RPMI7951 (cell line): ENCODE measurements around the gene RHBDL1. TPM values are rescaled to one million over a fixed set of nuclear protein-coding genes. Genes with fewer than 3 reads are reported as not detected.
A peak's percentile ranks its signal among the peaks of the same experiment; 100 is the strongest.

ENCODE experiments used
- DNase-seq: peaks from one replicate; pipeline ENCODE4 v3.0.0-alpha.2; 2012; ENCODE audit warnings: low read depth
- total RNA-seq: library from RNA; depleted of rRNA; stranded (reverse); fragments of >200 nt; shearing (Covaris generic); gene quantifications from 2 replicates; pipeline ENCODE4 v1.2.3, GENCODE V29; 2014

The RHBDL1 gene
- total RNA-seq, 1 experiment from 2014 or later, result 0.72 TPM

- DNase-seq, result no peak
These were observed 2.6 kb upstream of the RHBDL1 start for GRCh38 chr16:672851-673250.

- no peak for DNase-seq
These were observed 2.0 kb upstream of the RHBDL1 start for GRCh38 chr16:673399-673991.

GRCh38 chr16:674214-674881 lies 1.1 kb upstream of the RHBDL1 start:
- DNase-seq, result no peak

DNA sequence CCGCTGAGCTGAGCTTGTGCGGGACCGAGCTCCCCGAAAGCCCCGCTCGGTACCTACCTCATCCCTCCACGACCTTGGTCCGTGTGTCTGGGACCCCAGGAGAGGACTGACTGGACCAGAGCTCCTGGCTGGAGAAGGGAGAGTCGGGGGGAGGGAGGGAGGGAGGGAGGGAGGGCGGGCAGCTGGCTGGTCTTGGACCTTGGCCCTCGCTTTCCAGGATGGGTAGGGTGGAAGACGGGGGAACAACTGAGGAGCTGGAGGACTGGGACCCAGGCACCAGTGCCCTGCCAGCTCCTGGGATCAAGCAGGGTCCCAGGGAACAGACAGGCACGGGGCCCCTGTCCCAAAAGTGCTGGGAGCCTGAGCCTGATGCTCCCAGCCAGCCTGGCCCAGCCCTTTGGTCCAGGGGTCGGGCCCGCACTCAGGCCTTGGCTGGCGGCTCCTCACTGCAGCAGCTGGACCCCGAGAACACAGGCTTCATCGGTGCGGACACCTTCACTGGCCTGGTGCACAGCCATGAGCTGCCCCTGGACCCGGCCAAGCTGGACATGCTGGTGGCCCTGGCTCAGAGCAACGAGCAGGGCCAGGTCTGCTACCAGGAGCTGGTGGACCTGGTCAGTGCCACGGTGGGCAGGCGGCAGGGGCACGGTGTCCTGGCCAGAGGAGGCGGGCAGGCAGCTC lies 553 bp downstream of the RHBDL1 start:
- DNase-seq, result no peak

GRCh38 chr16:676565-676902 lies 1.1 kb downstream of the RHBDL1 start:
- DNase-seq, result no peak

- DNase-seq, result no peak
These were observed 1.4 kb downstream of the RHBDL1 start for GRCh38 chr16:676913-677312.

DNA sequence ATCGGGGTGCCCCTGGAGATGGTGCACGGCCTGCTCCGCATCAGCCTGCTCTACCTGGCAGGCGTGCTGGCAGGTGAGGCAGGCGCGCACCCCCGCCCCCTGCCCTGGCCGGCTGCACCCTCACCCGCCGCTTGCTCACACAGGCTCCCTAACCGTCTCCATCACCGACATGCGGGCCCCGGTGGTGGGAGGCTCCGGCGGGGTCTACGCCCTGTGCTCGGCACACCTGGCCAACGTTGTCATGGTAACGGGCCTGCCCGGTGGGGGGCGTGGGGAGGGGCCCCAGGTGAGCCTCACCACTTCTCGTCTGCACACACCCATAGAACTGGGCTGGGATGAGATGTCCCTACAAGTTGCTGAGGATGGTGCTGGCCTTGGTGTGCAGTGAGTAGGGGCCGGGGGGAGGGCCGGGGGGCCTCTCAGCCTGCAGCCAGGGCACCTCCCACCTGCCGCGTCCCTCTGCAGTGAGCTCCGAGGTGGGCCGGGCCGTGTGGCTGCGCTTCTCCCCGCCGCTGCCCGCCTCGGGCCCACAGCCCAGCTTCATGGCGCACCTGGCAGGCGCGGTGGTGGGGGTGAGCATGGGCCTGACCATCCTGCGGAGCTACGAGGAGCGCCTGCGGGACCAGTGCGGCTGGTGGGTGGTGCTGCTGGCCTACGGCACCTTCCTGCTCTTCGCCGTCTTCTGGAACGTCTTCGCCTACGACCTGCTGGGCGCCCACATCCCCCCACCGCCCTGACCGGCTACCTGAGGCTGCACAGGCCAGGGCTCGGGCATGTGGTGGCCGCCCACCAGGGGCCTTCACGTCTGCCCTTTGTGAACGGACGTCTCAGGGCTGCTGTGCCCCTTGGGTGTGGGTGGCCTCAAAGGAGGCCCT lies 2.1 kb downstream of the RHBDL1 start:
- DNase-seq, result no peak

GRCh38 chr16:678209-678857 lies 2.9 kb downstream of the RHBDL1 start:
- DNase-seq, result no peak

DNA sequence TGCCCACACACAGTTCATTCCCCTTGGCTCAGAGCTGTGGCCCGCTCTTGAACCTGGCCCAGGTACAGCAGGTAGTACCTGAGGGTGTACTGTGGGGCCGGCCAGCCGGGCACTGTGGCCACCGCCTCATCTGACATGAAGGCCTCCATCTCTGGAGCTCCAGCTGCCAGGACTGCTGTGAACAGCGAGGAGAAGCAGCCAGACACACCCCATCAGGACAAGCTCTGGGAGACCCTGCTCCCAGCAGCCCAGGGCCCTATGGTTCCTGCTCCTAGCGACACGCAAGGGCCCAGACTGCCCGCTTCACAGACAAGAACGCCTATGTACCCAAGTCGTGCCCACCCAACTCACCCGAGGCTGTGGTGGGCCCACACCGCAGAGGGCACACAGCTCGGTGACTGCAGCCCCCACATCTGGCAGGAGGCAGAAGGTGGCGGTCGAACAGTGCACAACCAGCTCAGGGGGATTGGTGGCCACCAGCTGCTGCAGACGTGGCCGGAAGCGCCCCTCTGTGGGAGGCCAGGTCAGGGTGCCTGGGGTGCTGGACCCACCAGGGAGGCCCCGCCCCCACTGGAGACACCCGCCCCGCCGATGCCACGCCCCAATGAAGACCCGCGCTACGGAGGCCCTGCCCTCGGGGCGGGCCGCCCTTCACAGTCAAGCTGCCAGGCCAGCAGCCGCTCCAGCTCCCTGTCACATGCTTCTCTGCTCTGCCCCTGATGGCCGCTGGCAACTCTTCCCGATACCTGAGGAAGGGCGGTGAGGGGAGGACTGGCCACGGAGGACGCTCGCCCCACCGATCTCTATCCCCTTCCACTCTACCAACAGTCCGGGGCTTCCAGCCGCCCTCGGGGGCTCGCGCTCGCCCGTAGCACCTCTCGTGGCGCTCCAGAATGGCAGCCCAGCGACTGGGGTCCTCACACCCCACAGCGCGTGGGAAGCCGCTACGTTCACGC lies 3.7 kb downstream of the RHBDL1 start:
- DNase-seq, result peak; percentile 63

- peak; percentile 81 for DNase-seq
These were observed 4.5 kb downstream of the RHBDL1 start, which contains the start of gene STUB1 for GRCh38 chr16:679814-680624. Gene STUB1 (plus strand): TSS chr16:680410. CDS start chr16:680526, 116 bp downstream.

DNA sequence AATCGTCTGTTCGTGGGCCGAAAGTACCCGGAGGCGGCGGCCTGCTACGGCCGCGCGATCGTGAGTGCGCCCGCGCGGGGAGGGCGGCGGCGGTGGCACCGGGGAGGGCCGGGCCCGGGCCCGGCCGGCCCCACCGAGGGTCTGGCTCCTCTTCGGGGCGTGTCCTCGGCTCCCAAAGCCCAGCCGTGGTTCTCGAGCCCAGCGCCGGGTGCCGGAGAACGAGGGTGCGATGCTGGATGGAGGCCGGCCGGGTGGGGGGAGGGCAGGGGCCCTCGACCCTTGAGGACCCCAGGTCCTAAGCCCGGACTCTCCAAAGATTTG lies 5.1 kb downstream of the RHBDL1 start:
- no peak for DNase-seq

- peak; percentile 54 for DNase-seq
These were observed 5.7 kb downstream of the RHBDL1 start for GRCh38 chr16:680967-681745.

DNA sequence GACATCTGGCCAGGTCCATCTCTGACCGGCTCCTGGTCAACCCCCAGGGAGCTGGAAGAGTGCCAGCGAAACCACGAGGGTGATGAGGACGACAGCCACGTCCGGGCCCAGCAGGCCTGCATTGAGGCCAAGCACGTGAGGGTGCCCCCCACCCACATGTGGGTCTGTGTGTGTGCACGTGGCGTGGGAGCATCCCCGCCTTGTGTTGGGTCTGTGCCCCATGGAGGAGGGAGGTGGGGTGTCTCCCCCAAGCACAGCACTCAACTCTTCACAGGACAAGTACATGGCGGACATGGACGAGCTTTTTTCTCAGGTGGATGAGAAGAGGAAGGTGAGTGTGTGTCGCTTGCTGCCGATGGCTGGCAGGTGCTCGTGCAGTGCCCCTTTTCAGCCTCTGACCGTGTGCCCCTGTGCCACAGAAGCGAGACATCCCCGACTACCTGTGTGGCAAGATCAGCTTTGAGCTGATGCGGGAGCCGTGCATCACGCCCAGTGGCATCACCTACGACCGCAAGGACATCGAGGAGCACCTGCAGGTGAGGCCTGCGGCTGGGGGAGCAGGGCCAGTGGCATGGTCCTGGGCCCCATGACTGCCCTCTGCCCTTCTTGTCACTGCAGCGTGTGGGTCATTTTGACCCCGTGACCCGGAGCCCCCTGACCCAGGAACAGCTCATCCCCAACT lies 6.4 kb downstream of the RHBDL1 start:
- peak; percentile 70 for DNase-seq

DNA sequence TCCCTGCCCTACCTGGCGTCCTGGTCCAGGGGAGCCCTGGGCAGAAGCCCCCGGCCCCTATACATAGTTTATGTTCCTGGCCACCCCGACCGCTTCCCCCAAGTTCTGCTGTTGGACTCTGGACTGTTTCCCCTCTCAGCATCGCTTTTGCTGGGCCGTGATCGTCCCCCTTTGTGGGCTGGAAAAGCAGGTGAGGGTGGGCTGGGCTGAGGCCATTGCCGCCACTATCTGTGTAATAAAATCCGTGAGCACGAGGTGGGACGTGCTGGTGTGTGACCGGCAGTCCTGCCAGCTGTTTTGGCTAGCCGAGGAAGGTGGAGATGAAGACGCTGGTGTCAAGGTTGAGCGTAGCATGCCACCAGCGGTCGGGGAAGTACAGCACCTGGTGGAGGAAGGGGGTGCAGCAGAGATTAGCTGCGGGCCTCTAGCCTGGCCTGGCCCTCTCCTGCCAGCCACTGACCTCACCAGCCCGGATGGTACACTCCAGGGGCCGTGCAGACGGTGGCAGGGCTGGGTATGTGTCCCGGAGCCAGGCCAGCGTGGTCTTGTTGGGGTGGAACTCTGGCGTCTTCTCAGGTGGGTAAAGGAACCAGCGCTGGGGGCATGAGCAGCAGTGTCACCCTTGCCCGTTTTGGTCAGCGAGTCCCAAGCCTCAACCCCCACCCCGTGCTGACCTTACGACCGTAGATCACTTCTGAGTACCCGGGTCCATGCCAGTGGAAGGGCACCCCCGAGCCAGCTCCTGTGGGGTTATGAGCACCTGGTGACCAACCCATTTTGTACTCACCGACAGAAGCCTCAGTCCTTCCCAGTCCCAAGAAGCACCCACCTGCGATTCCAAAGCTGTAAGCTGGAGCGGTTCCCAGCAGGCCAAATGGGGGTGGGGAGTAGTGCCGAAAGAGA lies 7.3 kb downstream of the RHBDL1 start:
- DNase-seq, result no peak

DNA sequence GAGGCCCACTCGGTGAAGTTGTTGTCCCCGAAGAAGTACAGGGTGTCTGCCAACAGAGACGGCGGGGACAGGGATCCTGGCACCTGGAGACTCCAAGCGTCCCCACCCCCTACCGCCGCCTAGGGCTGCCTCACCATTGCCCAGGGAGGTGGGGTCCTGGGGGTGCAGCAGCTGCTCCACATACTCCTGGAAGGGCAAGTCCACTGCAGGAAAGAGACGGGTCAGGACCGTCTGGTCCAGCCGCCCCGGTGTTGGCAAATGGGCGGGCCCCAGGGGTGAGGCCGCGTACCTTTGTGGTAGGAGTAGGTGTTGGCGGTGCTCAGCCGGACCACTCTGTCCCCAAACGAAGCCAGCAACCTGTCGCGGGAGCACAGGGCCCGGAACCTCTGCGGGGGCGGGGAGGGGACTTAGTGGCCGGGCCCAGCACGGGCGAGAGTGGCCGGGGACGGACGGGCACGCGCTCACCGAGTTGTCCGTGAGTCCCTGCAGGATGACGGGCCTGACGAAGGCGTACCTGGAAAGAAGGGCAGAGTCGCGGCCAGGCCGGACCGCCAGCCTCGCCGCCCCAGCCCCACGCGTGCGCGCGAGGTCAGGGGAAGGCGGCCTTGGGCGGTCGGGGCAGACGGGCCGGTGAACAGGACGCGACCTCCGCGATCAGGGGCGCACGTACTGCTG lies 8.1 kb downstream of the RHBDL1 start:
- DNase-seq, result no peak

DNA sequence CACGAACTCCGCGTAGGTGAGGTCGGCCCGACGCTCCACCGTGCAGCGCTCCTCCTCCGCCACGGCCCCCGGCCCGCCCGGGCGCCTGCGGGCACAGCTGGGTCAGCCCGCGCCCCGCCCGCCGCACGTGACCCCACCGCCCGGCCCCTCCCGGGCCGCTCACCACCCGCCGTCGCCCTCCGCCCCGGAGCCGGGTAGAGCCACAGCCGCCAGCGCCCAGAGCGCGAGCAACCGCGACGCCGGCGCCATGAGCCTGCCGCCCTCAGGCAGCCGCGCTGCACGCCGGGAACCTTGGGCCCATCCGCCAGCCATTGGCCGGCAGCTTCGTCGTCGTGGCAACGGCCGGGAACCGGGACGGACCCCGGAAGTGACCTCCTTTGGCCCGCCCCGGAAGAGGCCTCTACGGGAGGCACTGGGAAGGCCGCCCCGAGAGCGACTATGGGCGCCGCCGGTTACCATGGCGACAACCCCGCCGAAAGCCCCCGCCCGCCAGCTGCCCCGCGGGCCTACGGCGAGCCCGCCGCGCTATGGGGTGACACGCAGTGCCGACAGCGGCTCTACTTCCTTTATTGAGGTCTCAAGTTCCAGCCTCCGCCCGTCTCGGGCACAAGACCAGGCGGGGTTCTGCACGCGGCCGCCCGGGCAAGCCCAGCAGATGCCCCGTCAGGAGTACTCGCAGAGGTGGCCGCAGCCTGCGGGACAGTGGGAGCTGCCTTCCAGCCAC lies 8.8 kb downstream of the RHBDL1 start, which contains the start of gene JMJD8:
Gene JMJD8 (minus strand): TSS at position 264 of the 724 bp plus-strand sequence. CDS start 15 bp downstream, at position 249.
- DNase-seq, result peak; percentile 93
